ENCODE data around the gene RBMY1E. TPM values are rescaled to one million over a fixed set of nuclear protein-coding genes. Genes with fewer than 3 reads are reported as not detected.
"Not testable (repeated sequence)": the region's sequence is repeated elsewhere in the genome, so short reads cannot be mapped to it uniquely, and the experiment has no call there.

RBMY1E gene
- not detected in 2 replicates for total RNA-seq

DNA sequence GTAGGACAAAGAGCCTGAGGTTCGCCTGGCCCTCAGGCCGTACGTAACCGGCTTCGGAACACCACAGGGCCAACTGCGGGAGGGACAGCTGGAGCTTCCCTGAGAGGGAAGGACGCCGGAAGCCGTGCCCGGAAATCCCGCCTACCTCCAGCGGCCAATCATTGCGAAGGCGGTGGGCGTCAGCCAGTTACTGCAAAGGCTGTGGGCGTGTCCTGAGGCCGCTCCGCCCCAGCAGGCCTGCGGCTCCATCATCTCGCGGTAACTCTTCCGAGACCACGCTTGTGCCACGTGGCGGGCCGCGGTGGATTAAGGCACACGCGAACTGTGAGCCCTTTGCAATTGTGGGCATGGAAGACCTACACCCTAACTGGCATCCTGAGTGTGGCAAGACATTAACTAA, at the start of gene RBMY1E:
Gene RBMY1E, minus strand, starts transcription at position 101 of the 400 bp plus-strand sequence. CDS start 1,978 bp downstream, outside the sequence.
- intact Hi-C loops (cut with micrococcal nuclease); H3K4me3 Mint-ChIP-seq; H3K27me3 Mint-ChIP-seq; ATAC-seq (ENCODE audit: low read depth); DNase-seq; POLR2A ChIA-PET; H3K27ac Mint-ChIP-seq; CTCF ChIA-PET; H3K36me3 Mint-ChIP-seq (ENCODE audit: low read depth); H3K4me1 Mint-ChIP-seq; H3K9me3 Mint-ChIP-seq: not testable (repeated sequence)

GRCh38 chrY:21894426-21894825, 23.4 kb downstream of the RBMY1E start, which contains the start of gene RBMY1D:
Gene RBMY1D, minus strand, starts transcription at chrY:21894526. Its CDS starts 2,013 bp downstream, at chrY:21892513.
- H3K27me3 Mint-ChIP-seq; CTCF ChIA-PET; DNase-seq; POLR2A ChIA-PET; intact Hi-C loops (cut with micrococcal nuclease); H3K4me3 Mint-ChIP-seq; H3K4me1 Mint-ChIP-seq; H3K36me3 Mint-ChIP-seq (ENCODE audit: low read depth); H3K27ac Mint-ChIP-seq; H3K9me3 Mint-ChIP-seq; ATAC-seq (ENCODE audit: low read depth): not testable (repeated sequence)

DNA sequence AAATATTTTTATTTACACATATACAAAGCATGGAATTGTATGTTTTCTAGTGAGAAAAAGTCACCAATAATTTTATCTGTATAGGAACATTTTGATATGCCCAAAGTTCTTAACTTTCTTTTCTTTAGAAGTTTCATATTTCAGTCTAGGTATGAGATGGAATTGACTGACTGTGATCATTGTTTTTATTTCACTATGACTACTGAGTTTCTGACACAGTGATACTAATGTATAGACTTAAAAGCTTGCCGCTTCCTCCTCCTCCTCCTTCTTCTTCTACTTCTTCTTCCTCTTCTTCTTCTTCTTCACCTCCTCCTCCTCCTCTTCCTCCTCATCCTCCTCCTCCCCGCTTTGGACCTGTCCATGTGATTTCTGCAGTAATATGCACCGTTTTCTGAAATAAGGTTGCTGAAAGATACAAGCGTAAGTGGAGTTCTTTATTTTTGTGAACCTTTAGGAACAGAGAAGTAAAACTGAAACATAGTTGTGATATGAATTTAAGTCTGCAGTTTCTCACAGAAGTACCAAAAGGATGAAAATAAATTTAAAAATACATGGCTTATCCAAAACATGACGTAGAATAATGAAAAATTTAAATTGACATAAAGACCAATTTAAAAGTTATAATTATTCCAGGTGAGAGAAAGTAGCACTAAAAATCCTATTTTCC, 48.3 kb downstream of the RBMY1E start:
- CTCF ChIA-PET; H3K27me3 Mint-ChIP-seq; H3K36me3 Mint-ChIP-seq (ENCODE audit: low read depth); POLR2A ChIA-PET; H3K4me1 Mint-ChIP-seq; H3K9me3 Mint-ChIP-seq; ATAC-seq (ENCODE audit: low read depth); DNase-seq; intact Hi-C loops (cut with micrococcal nuclease); H3K4me3 Mint-ChIP-seq; H3K27ac Mint-ChIP-seq: not testable (repeated sequence)

Other genes starting within 250 kb of the RBMY1E start
- not detected in 2 replicates for gene RBMY1D, start 23.5 kb downstream of the RBMY1E start, total RNA-seq

Measured in activated B cell treated with CpG ODN at 0.5 μM for 24 hours (primary cell).